GM23338 (cell line): ENCODE results near the gene JPH4. TPM values are rescaled to one million over a fixed set of nuclear protein-coding genes. Genes with fewer than 3 reads are reported as not detected.

ENCODE experiments used
- ATAC-seq: fragments of 200-7000 bp; cut with Tn5 transposase; 3 replicates; pipeline ENCODE4 v1.9.1; 2020
- DNase-seq: peaks from one replicate; pipeline ENCODE4 v3.0.0-alpha.2; 2015; ENCODE audit warnings: low spot score
- H2AFZ ChIP-seq: fragments of 200-600 bp; sonication (generic); 2 replicates; pipeline ENCODE4 v1.8.0; 2016; ENCODE audit warnings: antibody characterized with exemption, mild to moderate bottlenecking, moderate library complexity
- H3F3A ChIP-seq: fragments of 200-600 bp; sonication (generic); replicated peaks from 2 replicates; pipeline ENCODE4 v1.8.0; 2017; ENCODE audit warnings: antibody characterized with exemption, mixed run types, low read depth
- H3K27ac ChIP-seq: fragments of 200-600 bp; sonication (generic); 2 replicates; pipeline ENCODE4 v1.6.1; 2016; ENCODE audit warnings: low read depth
- H3K27me3 ChIP-seq: fragments of 200-600 bp; sonication (generic); 2 replicates; pipeline ENCODE4 v1.8.0; 2016; ENCODE audit warnings: mild to moderate bottlenecking, mixed run types, moderate library complexity; ENCODE audit not compliant: insufficient read depth
- H3K36me3 ChIP-seq: fragments of 200-600 bp; sonication (generic); 2 replicates; pipeline ENCODE4 v1.8.0; 2016; ENCODE audit warnings: mild to moderate bottlenecking; ENCODE audit not compliant: insufficient read depth
- H3K4me1 ChIP-seq: fragments of 200-600 bp; sonication (generic); 2 replicates; pipeline ENCODE4 v1.8.0; 2016; ENCODE audit warnings: mild to moderate bottlenecking, moderate library complexity; ENCODE audit not compliant: insufficient read depth
- H3K4me2 ChIP-seq: fragments of 200-600 bp; sonication (generic); 2 replicates; pipeline ENCODE4 v1.7.1; 2017; ENCODE audit warnings: mixed run types
- H3K4me3 ChIP-seq: fragments of 200-600 bp; sonication (generic); 2 replicates; pipeline ENCODE4 v1.6.1; 2016; ENCODE audit warnings: mixed run types
- H3K79me2 ChIP-seq: fragments of 200-600 bp; sonication (generic); replicated peaks from 2 replicates; pipeline ENCODE4 v1.8.0; 2017; ENCODE audit warnings: mild to moderate bottlenecking; ENCODE audit not compliant: insufficient read depth
- H3K9me2 ChIP-seq: fragments of 200-600 bp; sonication (generic); 2 replicates; pipeline ENCODE4 v1.8.0; 2017; ENCODE audit not compliant: insufficient read depth
- H4K20me1 ChIP-seq: fragments of 200-600 bp; sonication (generic); replicated peaks from 2 replicates; pipeline ENCODE4 v1.8.0; 2017; ENCODE audit warnings: mild to moderate bottlenecking; ENCODE audit not compliant: insufficient read depth
- H3K27ac Mint-ChIP-seq: 2 replicates; pipeline ENCODE4 v1.8.0; 2020; ENCODE audit warnings: inconsistent platforms, mild to moderate bottlenecking, moderate library complexity, mixed read lengths
- H3K27me3 Mint-ChIP-seq: 3 replicates; pipeline ENCODE4 v1.8.0; 2022; ENCODE audit warnings: low read depth, mild to moderate bottlenecking, moderate library complexity, mixed read lengths, inconsistent platforms; ENCODE audit not compliant: insufficient read depth, poor library complexity
- H3K36me3 Mint-ChIP-seq: 3 replicates; pipeline ENCODE4 v1.8.0; 2021; ENCODE audit warnings: low read depth, mild to moderate bottlenecking, inconsistent platforms, moderate library complexity, mixed read lengths
- H3K4me1 Mint-ChIP-seq: 3 replicates; pipeline ENCODE4 v1.8.0; 2020; ENCODE audit warnings: mild to moderate bottlenecking, inconsistent platforms, mixed read lengths
- H3K4me3 Mint-ChIP-seq: 3 replicates; pipeline ENCODE4 v1.8.0; 2021; ENCODE audit warnings: moderate library complexity, mild to moderate bottlenecking, inconsistent platforms, mixed read lengths
- H3K9me3 Mint-ChIP-seq: 3 replicates; pipeline ENCODE4 v1.8.0; 2020; ENCODE audit warnings: moderate library complexity, mild to moderate bottlenecking, inconsistent platforms, mixed read lengths
- CREB1 ChIP-seq: fragments of 250-450 bp; sonication (Bioruptor Pico); IDR thresholded peaks from 2 replicates; pipeline ENCODE4 v1.5.0; 2020; ENCODE audit warnings: low read depth, mild to moderate bottlenecking, moderate library complexity
- CTCF ChIP-seq, 2 experiments: fragments of 200-600 bp in 1 of 2; sonication (generic) in 1 of 2; conservative IDR thresholded peaks; 2 replicates each; pipeline versions ENCODE4 v1.5.1 to v1.6.1; 2016 to 2017; ENCODE audit warnings: antibody characterized with exemption in 2 of 2, low read depth in 2 of 2, mild to moderate bottlenecking in 2 of 2, moderate library complexity in 1 of 2
- JUNB ChIP-seq: IDR thresholded peaks from one replicate; pipeline ENCODE4 v1.6.1; 2016; ENCODE audit warnings: antibody characterized with exemption; ENCODE audit not compliant: unreplicated experiment
- STAT1 ChIP-seq: IDR thresholded peaks from one replicate; pipeline ENCODE4 v1.6.1; 2016; ENCODE audit warnings: antibody characterized with exemption; ENCODE audit not compliant: unreplicated experiment
- ZNF462 ChIP-seq: fragments of 250-450 bp; sonication (Bioruptor Pico); IDR thresholded peaks from 2 replicates; pipeline ENCODE4 v1.5.0; 2020; ENCODE audit warnings: mild to moderate bottlenecking, moderate library complexity
- polyA plus RNA-seq: library from polyadenylated mRNA; unstranded; fragments of >200 nt; fragmentation: Nextera tagmentation; extraction: Ambion mirVana; gene quantifications from 2 replicates; pipeline ENCODE4 v1.2.1, GENCODE V29; 2016
- total RNA-seq: library from RNA; depleted of rRNA; stranded (reverse); fragments of >200 nt; shearing (Covaris generic); gene quantifications from 2 replicates; pipeline ENCODE4 v1.2.3, GENCODE V29; 2014
- TF ChIP-seq, protein P1 (sequence below): IDR thresholded peaks from one replicate; pipeline ENCODE4 v1.6.1; 2018; ENCODE audit warnings: antibody characterized with exemption; ENCODE audit not compliant: unreplicated experiment
- TF ChIP-seq, protein P2 (sequence below): IDR thresholded peaks from 2 replicates; pipeline ENCODE4 v1.6.1; 2016; ENCODE audit warnings: antibody characterized with exemption

Gene JPH4
- total and polyA plus RNA-seq, 2 experiments from 2014 or later, result 11.0 to 29.9 TPM

- H3K27ac ChIP-seq, result no peak overlapping the region
- peaks cover 23% of the 10 kb centered on the region for H3K27me3 Mint-ChIP-seq
- H3K27ac Mint-ChIP-seq, result no peak overlapping the region
- peaks cover 17% of the 10 kb centered on the region for H3K4me1 Mint-ChIP-seq
- H3K36me3 Mint-ChIP-seq, result peaks cover 3% of the 10 kb centered on the region; the same call in 1 of the 3 replicates
- DNase-seq, result peak; percentile 72
- H3K36me3 ChIP-seq, result no peaks in the 10 kb centered on the region
- 0 out of 2 replicates have a peak, but pooled peaks cover 10% of the 10 kb centered on the region for H3F3A ChIP-seq
- no peak for ATAC-seq
- H3K4me3 Mint-ChIP-seq, result no peak overlapping the region
- H3K4me1 ChIP-seq, result peaks cover 15% of the 10 kb centered on the region
- no peak overlapping the region for H2AFZ ChIP-seq
- no peaks in the 10 kb centered on the region for H3K9me2 ChIP-seq
- TF ChIP-seq, protein P1, sequence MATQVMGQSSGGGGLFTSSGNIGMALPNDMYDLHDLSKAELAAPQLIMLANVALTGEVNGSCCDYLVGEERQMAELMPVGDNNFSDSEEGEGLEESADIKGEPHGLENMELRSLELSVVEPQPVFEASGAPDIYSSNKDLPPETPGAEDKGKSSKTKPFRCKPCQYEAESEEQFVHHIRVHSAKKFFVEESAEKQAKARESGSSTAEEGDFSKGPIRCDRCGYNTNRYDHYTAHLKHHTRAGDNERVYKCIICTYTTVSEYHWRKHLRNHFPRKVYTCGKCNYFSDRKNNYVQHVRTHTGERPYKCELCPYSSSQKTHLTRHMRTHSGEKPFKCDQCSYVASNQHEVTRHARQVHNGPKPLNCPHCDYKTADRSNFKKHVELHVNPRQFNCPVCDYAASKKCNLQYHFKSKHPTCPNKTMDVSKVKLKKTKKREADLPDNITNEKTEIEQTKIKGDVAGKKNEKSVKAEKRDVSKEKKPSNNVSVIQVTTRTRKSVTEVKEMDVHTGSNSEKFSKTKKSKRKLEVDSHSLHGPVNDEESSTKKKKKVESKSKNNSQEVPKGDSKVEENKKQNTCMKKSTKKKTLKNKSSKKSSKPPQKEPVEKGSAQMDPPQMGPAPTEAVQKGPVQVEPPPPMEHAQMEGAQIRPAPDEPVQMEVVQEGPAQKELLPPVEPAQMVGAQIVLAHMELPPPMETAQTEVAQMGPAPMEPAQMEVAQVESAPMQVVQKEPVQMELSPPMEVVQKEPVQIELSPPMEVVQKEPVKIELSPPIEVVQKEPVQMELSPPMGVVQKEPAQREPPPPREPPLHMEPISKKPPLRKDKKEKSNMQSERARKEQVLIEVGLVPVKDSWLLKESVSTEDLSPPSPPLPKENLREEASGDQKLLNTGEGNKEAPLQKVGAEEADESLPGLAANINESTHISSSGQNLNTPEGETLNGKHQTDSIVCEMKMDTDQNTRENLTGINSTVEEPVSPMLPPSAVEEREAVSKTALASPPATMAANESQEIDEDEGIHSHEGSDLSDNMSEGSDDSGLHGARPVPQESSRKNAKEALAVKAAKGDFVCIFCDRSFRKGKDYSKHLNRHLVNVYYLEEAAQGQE, result no peak
- peak; percentile 23 to 25; a peak in 2 of 4 replicates for TF ChIP-seq CTCF (conservative IDR thresholded peaks at IDR 0.05; ENCODE audit: low read depth in 2 of 2)
- H3K79me2 ChIP-seq, result no peaks in the 10 kb centered on the region
- H4K20me1 ChIP-seq, result no peaks in the 10 kb centered on the region
- H3K9me3 Mint-ChIP-seq, result peaks cover 17% of the 10 kb centered on the region
- H3K4me2 ChIP-seq, result no peak overlapping the region
- no peak overlapping the region for H3K4me3 ChIP-seq
- peaks cover 18% of the 10 kb centered on the region for H3K27me3 ChIP-seq
These were observed 2.3 kb upstream of the JPH4 start for GRCh38 chr14:23580948-23581281.

DNA sequence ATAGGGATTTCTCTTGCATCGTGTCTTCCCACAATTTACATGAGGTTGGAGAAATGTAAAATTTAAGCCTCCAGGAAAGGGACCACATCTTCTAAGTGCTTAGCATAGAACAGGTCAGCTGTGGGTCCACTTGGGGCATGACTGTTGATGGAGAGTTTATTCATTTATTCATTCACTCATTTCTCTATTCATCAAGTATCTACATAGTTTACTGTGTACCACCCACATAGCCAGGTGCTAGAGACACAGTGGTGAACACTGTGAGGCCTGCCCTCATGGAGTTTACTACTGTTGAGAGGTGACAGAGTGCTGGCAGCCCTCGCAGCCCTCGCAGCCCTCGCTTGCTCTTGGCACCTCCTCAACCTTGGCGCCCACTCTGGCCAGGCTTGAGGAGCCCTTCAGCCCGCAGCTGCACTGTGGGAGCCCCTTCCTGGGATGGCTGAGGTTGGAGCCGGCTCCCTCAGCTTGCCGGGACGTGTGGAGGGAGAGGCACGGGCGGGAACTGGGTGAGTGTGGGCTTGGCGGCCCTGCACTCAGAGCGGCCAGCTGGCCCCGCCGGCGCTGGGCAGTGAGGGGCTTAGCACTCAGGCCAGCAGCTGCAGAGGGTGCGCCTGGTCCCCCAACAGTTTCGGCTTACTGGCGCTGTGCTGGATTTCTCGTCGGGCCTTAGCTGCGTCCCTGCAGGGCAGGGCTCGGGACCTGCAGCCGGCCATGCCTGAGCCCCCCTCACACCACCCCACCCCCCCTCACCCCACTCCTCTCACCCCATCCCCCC lies 1.7 kb upstream of the JPH4 start:
- Histone ChIP-seq H4K20me1 (peaks cover 2% of the 10 kb centered on the region), H3K27me3 (peaks cover 21% of the 10 kb centered on the region), H2AFZ (0 out of 2 replicates have a peak overlapping the region, but pooled peaks have one; percentile 78), H3K9me2 (no peaks in the 10 kb centered on the region), H3K4me2 (no peak overlapping the region; the same call in 1 of the 2 replicates), H3K4me1 (peaks cover 15% of the 10 kb centered on the region), H3F3A (peaks cover 12% of the 10 kb centered on the region; the same call in 1 of the 2 replicates), H3K4me3 (no peak overlapping the region), H3K79me2 (no peaks in the 10 kb centered on the region), H3K36me3 (no peaks in the 10 kb centered on the region), H3K27ac (no peak overlapping the region)
- Mint-ChIP-seq H3K36me3 (peaks cover 5% of the 10 kb centered on the region), H3K27me3 (peaks cover 25% of the 10 kb centered on the region), H3K9me3 (peaks cover 12% of the 10 kb centered on the region), H3K4me3 (no peak overlapping the region), H3K27ac (no peak overlapping the region), H3K4me1 (peaks cover 19% of the 10 kb centered on the region)
- ATAC-seq (no peak), DNase-seq (no peak)
- TF ChIP-seq, protein P2, sequence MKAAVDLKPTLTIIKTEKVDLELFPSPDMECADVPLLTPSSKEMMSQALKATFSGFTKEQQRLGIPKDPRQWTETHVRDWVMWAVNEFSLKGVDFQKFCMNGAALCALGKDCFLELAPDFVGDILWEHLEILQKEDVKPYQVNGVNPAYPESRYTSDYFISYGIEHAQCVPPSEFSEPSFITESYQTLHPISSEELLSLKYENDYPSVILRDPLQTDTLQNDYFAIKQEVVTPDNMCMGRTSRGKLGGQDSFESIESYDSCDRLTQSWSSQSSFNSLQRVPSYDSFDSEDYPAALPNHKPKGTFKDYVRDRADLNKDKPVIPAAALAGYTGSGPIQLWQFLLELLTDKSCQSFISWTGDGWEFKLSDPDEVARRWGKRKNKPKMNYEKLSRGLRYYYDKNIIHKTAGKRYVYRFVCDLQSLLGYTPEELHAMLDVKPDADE, result no peak
- TF ChIP-seq STAT1 (no peak), JUNB (no peak), ZNF462 (CRISPR knock-in tag) (no peak), CREB1 (CRISPR knock-in tag) (no peak)
